ENCODE data around the gene HEATR5A.

Gene HEATR5A

DNA sequence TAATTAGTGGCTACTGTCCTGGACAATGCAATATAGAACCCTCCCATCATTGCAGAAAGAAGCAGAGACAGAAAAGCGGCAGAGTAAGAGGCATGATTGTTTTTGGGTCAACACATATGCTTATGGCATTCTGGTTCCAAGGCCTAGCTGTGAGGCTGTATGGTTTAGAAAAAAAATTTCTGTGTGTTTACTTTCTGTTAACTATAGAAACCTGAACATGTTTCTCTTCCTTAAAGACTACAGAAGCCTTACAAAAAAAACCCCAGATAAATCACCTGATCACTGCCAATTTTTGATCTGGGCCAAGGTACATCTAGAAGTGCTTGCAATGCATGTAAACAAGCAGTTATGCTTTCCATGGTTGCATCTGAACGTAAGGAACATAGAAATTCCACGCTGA lies 112.7 kb downstream of the HEATR5A start:
- Histone ChIP-seq H4K20me1 (ENCODE audit: insufficient read depth, low read length) (no peaks in the 10 kb centered on the region), H3K4me1 (ENCODE audit: insufficient read depth, low read length) (no peaks in the 10 kb centered on the region), H3K36me3 (ENCODE audit: insufficient read depth, low read length) (no peaks in the 10 kb centered on the region), H3K4me3 (ENCODE audit: low read depth in 1 of 2, low read length in 2 of 2) (no peak overlapping the region), H3K79me2 (ENCODE audit: insufficient read depth, low read length) (no peaks in the 10 kb centered on the region), H3K27me3 (ENCODE audit: insufficient read depth, low read length, poor library complexity) (no peaks in the 10 kb centered on the region), H3K27ac (ENCODE audit: low read length) (no peak overlapping the region), H3K4me2 (ENCODE audit: insufficient read depth, low read length) (no peak overlapping the region), H3K9me3 (ENCODE audit: insufficient read depth, low read length, severe bottlenecking) (no peaks in the 10 kb centered on the region), H3K9ac (ENCODE audit: low read depth, low read length) (no peak overlapping the region), H2AFZ (ENCODE audit: low read depth, low read length) (no peak overlapping the region)
- TF ChIP-seq EZH2 (IDR thresholded peaks at IDR 0.05; ENCODE audit: borderline replicate concordance, low read depth, low read length, severe bottlenecking) = no peak
- TF ChIP-seq, protein P1, sequence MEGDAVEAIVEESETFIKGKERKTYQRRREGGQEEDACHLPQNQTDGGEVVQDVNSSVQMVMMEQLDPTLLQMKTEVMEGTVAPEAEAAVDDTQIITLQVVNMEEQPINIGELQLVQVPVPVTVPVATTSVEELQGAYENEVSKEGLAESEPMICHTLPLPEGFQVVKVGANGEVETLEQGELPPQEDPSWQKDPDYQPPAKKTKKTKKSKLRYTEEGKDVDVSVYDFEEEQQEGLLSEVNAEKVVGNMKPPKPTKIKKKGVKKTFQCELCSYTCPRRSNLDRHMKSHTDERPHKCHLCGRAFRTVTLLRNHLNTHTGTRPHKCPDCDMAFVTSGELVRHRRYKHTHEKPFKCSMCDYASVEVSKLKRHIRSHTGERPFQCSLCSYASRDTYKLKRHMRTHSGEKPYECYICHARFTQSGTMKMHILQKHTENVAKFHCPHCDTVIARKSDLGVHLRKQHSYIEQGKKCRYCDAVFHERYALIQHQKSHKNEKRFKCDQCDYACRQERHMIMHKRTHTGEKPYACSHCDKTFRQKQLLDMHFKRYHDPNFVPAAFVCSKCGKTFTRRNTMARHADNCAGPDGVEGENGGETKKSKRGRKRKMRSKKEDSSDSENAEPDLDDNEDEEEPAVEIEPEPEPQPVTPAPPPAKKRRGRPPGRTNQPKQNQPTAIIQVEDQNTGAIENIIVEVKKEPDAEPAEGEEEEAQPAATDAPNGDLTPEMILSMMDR (IDR thresholded peaks at IDR 0.05; ENCODE audit: borderline replicate concordance, extremely low read depth, low read length, poor library complexity, severe bottlenecking) = no peak
- no peak for DNase-seq
- no peak for ATAC-seq (ENCODE audit: insufficient read depth, low read depth)

DNA sequence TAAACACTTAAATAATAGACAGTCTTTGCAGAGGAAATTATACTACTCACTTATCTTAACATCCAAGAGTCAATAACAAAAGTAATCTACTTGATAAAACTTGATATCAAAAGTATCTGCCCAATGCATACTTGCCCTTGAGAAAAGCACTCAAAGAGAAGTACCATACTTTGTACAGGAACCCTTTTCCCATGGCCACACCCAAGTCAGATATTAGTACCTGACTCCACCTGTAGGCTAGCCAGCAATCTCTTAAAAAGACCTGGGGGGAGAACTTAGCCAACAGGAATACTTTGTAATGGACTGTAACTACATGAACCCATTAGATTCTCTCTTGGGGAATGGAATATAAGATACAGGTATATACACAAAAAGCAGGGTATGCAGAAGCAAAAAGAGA lies 113.2 kb downstream of the HEATR5A start:
- H3K4me2 ChIP-seq (ENCODE audit: insufficient read depth, low read length) = no peak overlapping the region
- H3K36me3 ChIP-seq (ENCODE audit: insufficient read depth, low read length) = no peaks in the 10 kb centered on the region
- H3K4me1 ChIP-seq (ENCODE audit: insufficient read depth, low read length) = no peaks in the 10 kb centered on the region
- no peaks in the 10 kb centered on the region for H3K79me2 ChIP-seq (ENCODE audit: insufficient read depth, low read length)
- no peaks in the 10 kb centered on the region for H3K27me3 ChIP-seq (ENCODE audit: insufficient read depth, low read length, poor library complexity)
- H4K20me1 ChIP-seq (ENCODE audit: insufficient read depth, low read length) = no peaks in the 10 kb centered on the region
- no peak overlapping the region for H3K4me3 ChIP-seq (ENCODE audit: low read depth in 1 of 2, low read length in 2 of 2)
- ATAC-seq (ENCODE audit: insufficient read depth, low read depth) = no peak
- no peaks in the 10 kb centered on the region for H3K9me3 ChIP-seq (ENCODE audit: insufficient read depth, low read length, severe bottlenecking)
- no peak overlapping the region for H3K9ac ChIP-seq (ENCODE audit: low read depth, low read length)
- TF ChIP-seq, protein P1 (IDR thresholded peaks at IDR 0.05; ENCODE audit: borderline replicate concordance, extremely low read depth, low read length, poor library complexity, severe bottlenecking) = no peak
- no peak for TF ChIP-seq EZH2 (IDR thresholded peaks at IDR 0.05; ENCODE audit: borderline replicate concordance, low read depth, low read length, severe bottlenecking)
- no peak overlapping the region for H2AFZ ChIP-seq (ENCODE audit: low read depth, low read length)
- no peak for DNase-seq
- no peak overlapping the region for H3K27ac ChIP-seq (ENCODE audit: low read length)

DNA sequence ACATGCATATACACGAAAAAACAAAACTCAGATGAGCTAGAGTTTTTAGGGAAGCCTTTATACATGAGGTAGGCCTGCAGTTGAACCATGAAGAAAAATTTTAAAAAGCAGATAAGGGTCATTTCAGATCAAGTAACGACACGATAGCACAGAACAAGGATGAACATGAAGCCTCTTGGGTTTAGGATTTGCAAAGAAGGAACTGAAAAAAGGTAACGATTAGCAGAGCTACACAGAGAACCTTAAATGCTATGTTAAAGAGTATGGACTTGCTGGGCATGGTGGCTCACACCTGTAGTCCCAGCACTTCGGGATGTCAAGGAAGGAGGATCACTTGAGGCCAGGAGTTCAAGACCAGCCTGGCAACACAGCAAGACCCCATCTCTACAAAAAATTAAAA lies 116.7 kb downstream of the HEATR5A start:
- Histone ChIP-seq H3K9me3 (ENCODE audit: insufficient read depth, low read length, severe bottlenecking) (no peaks in the 10 kb centered on the region), H4K20me1 (ENCODE audit: insufficient read depth, low read length) (no peaks in the 10 kb centered on the region), H3K79me2 (ENCODE audit: insufficient read depth, low read length) (no peaks in the 10 kb centered on the region), H3K4me1 (ENCODE audit: insufficient read depth, low read length) (no peaks in the 10 kb centered on the region), H3K36me3 (ENCODE audit: insufficient read depth, low read length) (no peaks in the 10 kb centered on the region), H3K4me3 (ENCODE audit: low read depth in 1 of 2, low read length in 2 of 2) (no peak overlapping the region), H3K27ac (ENCODE audit: low read length) (no peak overlapping the region), H3K4me2 (ENCODE audit: insufficient read depth, low read length) (no peak overlapping the region), H2AFZ (ENCODE audit: low read depth, low read length) (no peak overlapping the region; the same call in 1 of the 2 replicates), H3K9ac (ENCODE audit: low read depth, low read length) (no peak overlapping the region), H3K27me3 (ENCODE audit: insufficient read depth, low read length, poor library complexity) (no peaks in the 10 kb centered on the region)
- no peak for ATAC-seq (ENCODE audit: insufficient read depth, low read depth)
- no peak for TF ChIP-seq EZH2 (IDR thresholded peaks at IDR 0.05; ENCODE audit: borderline replicate concordance, low read depth, low read length, severe bottlenecking)
- TF ChIP-seq, protein P1 (IDR thresholded peaks at IDR 0.05; ENCODE audit: borderline replicate concordance, extremely low read depth, low read length, poor library complexity, severe bottlenecking) = no peak
- no peak for DNase-seq

DNA sequence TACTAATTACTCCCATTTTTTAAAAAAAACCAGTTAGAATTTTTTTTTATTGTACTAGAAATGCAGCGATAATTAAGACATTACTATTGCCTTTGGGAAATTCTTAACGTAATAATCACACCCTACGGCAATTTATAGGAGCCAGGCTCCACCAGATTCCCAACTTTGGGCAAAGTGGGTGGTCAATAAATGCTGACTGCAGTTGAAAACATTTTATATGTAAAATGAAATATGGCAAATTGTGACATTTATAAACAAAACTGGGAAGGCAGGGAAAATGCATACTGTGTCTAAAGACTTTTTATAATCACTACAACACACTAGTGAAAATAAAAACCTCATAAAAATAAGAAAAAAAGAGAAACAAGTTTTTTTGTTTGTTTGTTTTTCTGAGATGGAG lies 119.5 kb downstream of the HEATR5A start:
- no peaks in the 10 kb centered on the region for H3K4me1 ChIP-seq (ENCODE audit: insufficient read depth, low read length)
- H3K4me2 ChIP-seq (ENCODE audit: insufficient read depth, low read length) = no peak overlapping the region
- H3K9me3 ChIP-seq (ENCODE audit: insufficient read depth, low read length, severe bottlenecking) = no peaks in the 10 kb centered on the region
- no peak overlapping the region for H3K27ac ChIP-seq (ENCODE audit: low read length)
- H3K4me3 ChIP-seq (ENCODE audit: low read depth in 1 of 2, low read length in 2 of 2) = no peak overlapping the region
- DNase-seq (no peak), ATAC-seq (ENCODE audit: insufficient read depth, low read depth) (no peak)
- no peak overlapping the region for H3K9ac ChIP-seq (ENCODE audit: low read depth, low read length)
- H4K20me1 ChIP-seq (ENCODE audit: insufficient read depth, low read length) = no peaks in the 10 kb centered on the region
- H3K27me3 ChIP-seq (ENCODE audit: insufficient read depth, low read length, poor library complexity) = no peaks in the 10 kb centered on the region
- no peak overlapping the region for H2AFZ ChIP-seq (ENCODE audit: low read depth, low read length)
- no peaks in the 10 kb centered on the region for H3K79me2 ChIP-seq (ENCODE audit: insufficient read depth, low read length)
- TF ChIP-seq EZH2 (IDR thresholded peaks at IDR 0.05; ENCODE audit: borderline replicate concordance, low read depth, low read length, severe bottlenecking) = no peak
- TF ChIP-seq, protein P1 (IDR thresholded peaks at IDR 0.05; ENCODE audit: borderline replicate concordance, extremely low read depth, low read length, poor library complexity, severe bottlenecking) = no peak
- H3K36me3 ChIP-seq (ENCODE audit: insufficient read depth, low read length) = no peaks in the 10 kb centered on the region
